ENCODE measurements around the gene SULT6B1. TPM values are rescaled to one million over a fixed set of nuclear protein-coding genes. Genes with fewer than 3 reads are reported as not detected.

The SULT6B1 gene
- total and polyA plus RNA-seq, 2 of the 4 experiments (the other 2 are of a cell fraction), result not detected

GRCh38 chr2:37156857-37157714 is 31.4 kb downstream of the SULT6B1 start, which contains the start of gene EIF2AK2:
TSS of gene EIF2AK2 (minus strand) at chr2:37156980. CDS start at chr2:37147806, 9,174 bp downstream.
- Histone ChIP-seq H2BK120ac (ENCODE audit: low read depth, low read length) (no peak within 1 kb of the TSS), H3K9me1 (ENCODE audit: insufficient read depth, low read length) (no peaks in the 10 kb centered on the region), H2AK9ac (replicated peaks; ENCODE audit: low read depth, low read length, poor library complexity) (peak within 1 kb of the TSS; percentile 82), H2BK5ac (ENCODE audit: low read depth, low read length, poor library complexity, severe bottlenecking) (peak within 1 kb of the TSS; percentile 58), H4K8ac (ENCODE audit: low read depth in 2 of 2, low read length in 2 of 2) (peak within 1 kb of the TSS; percentile 77 to 93), H4K20me1 (ENCODE audit: insufficient read depth, low read length) (no peaks in the 10 kb centered on the region), H3K14ac (replicated peaks; ENCODE audit: low read depth, low read length) (peak within 1 kb of the TSS; percentile 70), H3K4me3 (ENCODE audit: insufficient read depth, low read depth, low read length) (peak within 1 kb of the TSS; percentile 83), H4K5ac (ENCODE audit: low read depth, low read length) (peak within 1 kb of the TSS; percentile 92), H3K79me1 (ENCODE audit: low read depth in 1 of 2, low read length in 2 of 2) (peaks cover 13 to 32% of the 10 kb centered on the region in 2 experiments), H3K27me3 (ENCODE audit: control insufficient read depth, insufficient read depth, low read length) (no peaks in the 10 kb centered on the region), H3K4me1 (ENCODE audit: control insufficient read depth, insufficient read depth, low read length) (peaks cover 5% of the 10 kb centered on the region; the same call in 1 of the 2 replicates), H3K4ac (ENCODE audit: low read depth, low read length) (peak within 1 kb of the TSS; percentile 57), H2AK5ac (ENCODE audit: low read depth, low read length) (peak within 1 kb of the TSS; percentile 42), H3K9me3 (ENCODE audit: control insufficient read depth, insufficient read depth, low read length) (no peaks in the 10 kb centered on the region), H3K27ac (ENCODE audit: insufficient read depth, low read length) (peak within 1 kb of the TSS; percentile 69), H2AFZ (replicated peaks; ENCODE audit: low read length, poor library complexity) (peak within 1 kb of the TSS; percentile 88), H2BK20ac (ENCODE audit: low read depth, low read length) (no peak within 1 kb of the TSS), H3K18ac (ENCODE audit: low read depth, low read length) (peak within 1 kb of the TSS; percentile 2; the same call in 1 of the 2 replicates), H4K91ac (ENCODE audit: insufficient read depth, low read depth, low read length) (peak within 1 kb of the TSS; percentile 56; the same call in 1 of the 2 replicates), H2BK15ac (ENCODE audit: low read depth, low read length) (no peak within 1 kb of the TSS), H3K23ac (ENCODE audit: low read depth, low read length) (peak within 1 kb of the TSS; percentile 60), H3K9ac (ENCODE audit: low read depth, low read length) (peak within 1 kb of the TSS; percentile 73), H3K36me3 (ENCODE audit: control insufficient read depth, insufficient read depth, low read length) (no peaks in the 10 kb centered on the region), H3K4me2 (ENCODE audit: low read depth, low read length) (peak within 1 kb of the TSS; percentile 83), H3K56ac (ENCODE audit: extremely low read depth, insufficient read depth, low read length) (peak within 1 kb of the TSS; percentile 40; the same call in 1 of the 2 replicates)
- BruUV-seq (replicated peaks), result no TSS peak
- intact Hi-C loops (cut with micrococcal nuclease) (loop anchor here (5.0 kb wide), 1 partner anchor 55 kb away; no protein-coding TSS in a partner anchor), dilution Hi-C loops (cut with HindIII; ENCODE audit: low sequenced_read_pairs, unreplicated experiment) (no loop called here), in situ Hi-C loops (cut with MboI; ENCODE audit: low sequenced_read_pairs) (loop anchor here (25.0 kb wide), 1 partner anchor 730 kb away; no protein-coding TSS in a partner anchor)
- TF ChIP-seq BHLHE40 (IDR thresholded peaks at IDR 0.05; ENCODE audit: low read depth, low read length) (0 out of 2 replicates have a peak, but pooled peaks have one; percentile 7), MXI1 (IDR thresholded peaks at IDR 0.05; ENCODE audit: borderline replicate concordance, low read depth, low read length) (no peak; the same call in 1 of the 2 replicates), MAZ (IDR thresholded peaks at IDR 0.05; ENCODE audit: borderline replicate concordance, low read depth, low read length) (peak; percentile 31; the same call in 1 of the 2 replicates)
- TF ChIP-seq, protein P1, sequence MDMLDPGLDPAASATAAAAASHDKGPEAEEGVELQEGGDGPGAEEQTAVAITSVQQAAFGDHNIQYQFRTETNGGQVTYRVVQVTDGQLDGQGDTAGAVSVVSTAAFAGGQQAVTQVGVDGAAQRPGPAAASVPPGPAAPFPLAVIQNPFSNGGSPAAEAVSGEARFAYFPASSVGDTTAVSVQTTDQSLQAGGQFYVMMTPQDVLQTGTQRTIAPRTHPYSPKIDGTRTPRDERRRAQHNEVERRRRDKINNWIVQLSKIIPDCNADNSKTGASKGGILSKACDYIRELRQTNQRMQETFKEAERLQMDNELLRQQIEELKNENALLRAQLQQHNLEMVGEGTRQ (IDR thresholded peaks at IDR 0.05; ENCODE audit: low read depth, low read length), result peak; percentile 47; the same call in 1 of the 2 replicates
- peak; percentile 76 for DNase-seq
- ATAC-seq (ENCODE audit: low read depth), result peak; percentile 98
- POLR2A ChIA-PET (ENCODE audit: unreplicated experiment), result no interaction called here
- CTCF ChIA-PET, result interaction anchor here (0.6 kb wide), 1 partner anchor 38 kb away, joined by 3 read pairs; no protein-coding TSS in a partner anchor
- 12% methylated on average over 10 of the region's 55 CpGs; no CpG with 5 or more reads in 1 of the 2 experiments for WGBS, 2 experiments (ENCODE audit: extremely low coverage in 2 of 2, insufficient read length in 1 of 2)

Data from IMR-90 (cell line).